ENCODE data around the gene GRM4. TPM values are rescaled to one million over a fixed set of nuclear protein-coding genes. Genes with fewer than 3 reads are reported as not detected.

The GRM4 gene
- total RNA-seq, 1 donor from 2014 or later: not detected

GRCh38 chr6:34059136-34059731, 86.7 kb downstream of the GRM4 start:
- intact Hi-C loops (cut with DNase I): no loop called here

GRCh38 chr6:34057790-34058189, 88.1 kb downstream of the GRM4 start:
- DNase-seq (ENCODE audit: missing footprints): no peak
- intact Hi-C loops (cut with DNase I): no loop called here
- no peak for ATAC-seq

More at GRCh38 chr6:34059136-34059731, 86.7 kb downstream of the GRM4 start:
- ATAC-seq (no peak), DNase-seq (ENCODE audit: missing footprints) (no peak)

GRCh38 chr6:34057191-34057590, 88.7 kb downstream of the GRM4 start:
- intact Hi-C loops (cut with DNase I): no loop called here
- ATAC-seq: no peak

GRCh38 chr6:34056305-34057108, 89.4 kb downstream of the GRM4 start:
- ATAC-seq (peak; percentile 80), DNase-seq (ENCODE audit: missing footprints) (peak; percentile 86)
- intact Hi-C loops (cut with DNase I): no loop called here

More at GRCh38 chr6:34057191-34057590, 88.7 kb downstream of the GRM4 start:
- DNase-seq (ENCODE audit: missing footprints): no peak

- ATAC-seq: peak; percentile 47
- intact Hi-C loops (cut with DNase I): loop anchor here (2.0 kb wide), 1 partner anchor 101 kb away; no protein-coding TSS in a partner anchor
- no peak for DNase-seq (ENCODE audit: missing footprints)
Measured at GRCh38 chr6:34055223-34055933, 90.5 kb downstream of the GRM4 start.

GRCh38 chr6:34053721-34054120, 92.2 kb downstream of the GRM4 start:
- DNase-seq (ENCODE audit: missing footprints): no peak
- no peak for ATAC-seq
- intact Hi-C loops (cut with DNase I): loop anchor here (2.0 kb wide), 1 partner anchor 103 kb away; no protein-coding TSS in a partner anchor

GRCh38 chr6:34052918-34053608, 92.8 kb downstream of the GRM4 start:
- ATAC-seq: no peak
- intact Hi-C loops (cut with DNase I): no loop called here

GRCh38 chr6:34052071-34052825, 93.6 kb downstream of the GRM4 start:
- intact Hi-C loops (cut with DNase I): no loop called here
- ATAC-seq (no peak), DNase-seq (ENCODE audit: missing footprints) (no peak)

More at GRCh38 chr6:34052918-34053608, 92.8 kb downstream of the GRM4 start:
- no peak for DNase-seq (ENCODE audit: missing footprints)

- DNase-seq (ENCODE audit: missing footprints): no peak
- ATAC-seq: no peak
- intact Hi-C loops (cut with DNase I): no loop called here
Measured at GRCh38 chr6:34051331-34051919, 94.5 kb downstream of the GRM4 start.

GRCh38 chr6:34050691-34051090, 95.2 kb downstream of the GRM4 start:
- intact Hi-C loops (cut with DNase I): no loop called here
- no peak for ATAC-seq
- no peak for DNase-seq (ENCODE audit: missing footprints)

- ATAC-seq (no peak), DNase-seq (ENCODE audit: missing footprints) (no peak)
- intact Hi-C loops (cut with DNase I): no loop called here
Measured at GRCh38 chr6:34049395-34050342, 96.2 kb downstream of the GRM4 start.

- intact Hi-C loops (cut with DNase I): no loop called here
- DNase-seq (ENCODE audit: missing footprints): no peak
- ATAC-seq: no peak
Measured at GRCh38 chr6:34047913-34048867, 97.7 kb downstream of the GRM4 start.

GRCh38 chr6:34046617-34047016, 99.3 kb downstream of the GRM4 start:
- ATAC-seq (no peak), DNase-seq (ENCODE audit: missing footprints) (no peak)
- intact Hi-C loops (cut with DNase I): no loop called here

- no peak for ATAC-seq
- no peak for DNase-seq (ENCODE audit: missing footprints)
- intact Hi-C loops (cut with DNase I): no loop called here
Measured at GRCh38 chr6:34045771-34046170, 100.1 kb downstream of the GRM4 start.

GRCh38 chr6:34044945-34045595, 100.8 kb downstream of the GRM4 start:
- DNase-seq (ENCODE audit: missing footprints) (no peak), ATAC-seq (no peak)
- intact Hi-C loops (cut with DNase I): no loop called here

Measured in Right ventricle myocardium inferior (tissue), 1 donor.